CD14-positive monocyte (primary cell): ENCODE results near the gene ARFGEF2. TPM values are rescaled to one million over a fixed set of nuclear protein-coding genes. Genes with fewer than 3 reads are reported as not detected.
A peak's percentile ranks its signal among the peaks of the same experiment; 100 is the strongest.

ENCODE experiments used
- DNase-seq, 3 donors: peaks; one replicate each; pipeline ENCODE4 v3.0.0-alpha.2; 2011 to 2022
- H2AFZ ChIP-seq: 2 replicates; pipeline ENCODE4 v1.6.0; 2012; ENCODE audit warnings: mild to moderate bottlenecking, low read depth, low read length, inconsistent platforms; ENCODE audit not compliant: insufficient read depth, poor library complexity, severe bottlenecking
- H3K27ac ChIP-seq, 2 donors: 1 replicate in 1 of 2; 2 replicates in 1 of 2; pipeline ENCODE4 v1.5.1; 2012 to 2013; ENCODE audit warnings: low read length in 2 of 2, control low read depth in 1 of 2, inconsistent platforms in 1 of 2, low read depth in 1 of 2, mild to moderate bottlenecking in 1 of 2
- H3K27me3 ChIP-seq, 2 donors: one replicate each; pipeline versions ENCODE4 v1.6.0 to v1.6.1; 2011 to 2013; ENCODE audit warnings: low read length in 2 of 2; ENCODE audit not compliant: control insufficient read depth in 2 of 2, insufficient read depth in 2 of 2
- H3K36me3 ChIP-seq, 2 donors: replicated peaks in 1 of 2; 1 replicate in 1 of 2; 2 replicates in 1 of 2; pipeline versions ENCODE4 v1.5.1 to v1.6.1; 2012 to 2013; ENCODE audit warnings: low read length in 2 of 2, control low read depth in 1 of 2, inconsistent platforms in 1 of 2, mild to moderate bottlenecking in 1 of 2; ENCODE audit not compliant: insufficient read depth in 2 of 2, control insufficient read depth in 1 of 2
- H3K4me1 ChIP-seq, 2 donors: 1 replicate in 1 of 2; 2 replicates in 1 of 2; pipeline versions ENCODE4 v1.5.1 to v1.6.1; 2012 to 2013; ENCODE audit warnings: low read length in 2 of 2, control low read depth in 1 of 2, inconsistent platforms in 1 of 2, mild to moderate bottlenecking in 1 of 2, moderate library complexity in 1 of 2; ENCODE audit not compliant: insufficient read depth in 2 of 2, control insufficient read depth in 1 of 2
- H3K4me2 ChIP-seq: replicated peaks from 2 replicates; pipeline ENCODE3; 2012; ENCODE audit warnings: low read length, moderate library complexity, mild to moderate bottlenecking; ENCODE audit not compliant: poor library complexity, severe bottlenecking; ENCODE audit errors: extremely low read depth
- H3K4me3 ChIP-seq, 3 experiments: fragments of 200-600 bp in 1 of 3; sonication (generic) in 1 of 3; replicated peaks in 1 of 3; 1 replicate in 2 of 3; 2 replicates in 1 of 3; pipeline ENCODE4 v1.5.1; 2011 to 2013; ENCODE audit warnings: low read length in 3 of 3, mild to moderate bottlenecking in 3 of 3, control low read depth in 2 of 3, low read depth in 2 of 3, inconsistent platforms in 1 of 3, moderate library complexity in 1 of 3
- H3K79me2 ChIP-seq: 2 replicates; pipeline ENCODE4 v1.6.0; 2012; ENCODE audit warnings: mild to moderate bottlenecking, control low read depth, inconsistent platforms, low read length, moderate library complexity; ENCODE audit not compliant: insufficient read depth
- H3K9ac ChIP-seq: 2 replicates; pipeline ENCODE4 v1.6.0; 2017; ENCODE audit warnings: low read length, mild to moderate bottlenecking; ENCODE audit not compliant: insufficient read depth, poor library complexity, severe bottlenecking
- H3K9me3 ChIP-seq, 2 donors: replicated peaks in 1 of 2; 1 replicate in 1 of 2; 2 replicates in 1 of 2; pipeline versions ENCODE4 v1.5.1 to v1.6.1; 2012 to 2013; ENCODE audit warnings: low read length in 2 of 2, control low read depth in 1 of 2; ENCODE audit not compliant: control insufficient read depth in 1 of 2, insufficient read depth in 1 of 2
- H4K20me1 ChIP-seq: 2 replicates; pipeline ENCODE4 v1.6.0; 2012; ENCODE audit warnings: mild to moderate bottlenecking, low read length, control low read depth, moderate library complexity; ENCODE audit not compliant: insufficient read depth
- H3K27ac Mint-ChIP-seq, 7 donors: one replicate each; pipeline ENCODE4 v1.8.0; 2020; ENCODE audit warnings: mild to moderate bottlenecking in 7 of 7, mixed read lengths in 7 of 7, moderate library complexity in 6 of 7, inconsistent platforms in 2 of 7
- H3K27me3 Mint-ChIP-seq, 3 donors: one replicate each; pipeline ENCODE4 v1.8.0; 2021 to 2022; ENCODE audit warnings: low read depth in 3 of 3, mild to moderate bottlenecking in 3 of 3, mixed read lengths in 3 of 3, moderate library complexity in 3 of 3, inconsistent platforms in 1 of 3
- H3K36me3 Mint-ChIP-seq, 2 donors: one replicate each; pipeline ENCODE4 v1.8.0; 2020; ENCODE audit warnings: mixed read lengths in 2 of 2, inconsistent platforms in 1 of 2, mild to moderate bottlenecking in 1 of 2
- H3K4me1 Mint-ChIP-seq: one replicate; pipeline ENCODE4 v1.8.0; 2020; ENCODE audit warnings: mild to moderate bottlenecking, mixed read lengths
- H3K4me3 Mint-ChIP-seq, 2 donors: one replicate each; pipeline ENCODE4 v1.8.0; 2020; ENCODE audit warnings: mild to moderate bottlenecking in 2 of 2, mixed read lengths in 2 of 2, moderate library complexity in 1 of 2
- H3K9me3 Mint-ChIP-seq, 7 donors: one replicate each; pipeline ENCODE4 v1.8.0; 2020 to 2022; ENCODE audit warnings: mixed read lengths in 7 of 7, mild to moderate bottlenecking in 6 of 7, moderate library complexity in 6 of 7, inconsistent platforms in 2 of 7
- CTCF ChIP-seq: fragments of 200-600 bp; IDR thresholded peaks from one replicate; pipeline ENCODE4 v1.8.0; 2022; ENCODE audit warnings: antibody characterized with exemption, mild to moderate bottlenecking
- WGBS: methylation state at CpG from one replicate; pipeline ENCODE4 v1.1.5; 2013; ENCODE audit warnings: missing lambda C conversion rate; ENCODE audit not compliant: insufficient coverage; 5-methylcytosine and 5-hydroxymethylcytosine counted together
- intact Hi-C, 2 donors: fragments of 100-400 bp; cut with micrococcal nuclease; formaldehyde crosslinking; loops; one replicate each; pipeline versions ENCODE4 v1.15.0 to v1.15.1; 2023
- polyA plus RNA-seq, 3 donors: library from polyadenylated mRNA; depleted of rRNA in 1 of 3; unstranded in 2 of 3; stranded (reverse) in 1 of 3; fragments of 300-500 nt in 2 of 3; fragments of >200 nt in 1 of 3; fragmentation: Illumina TruSeq in 2 of 3; gene quantifications; 1 replicate in 2 of 3; 2 replicates in 1 of 3; pipeline ENCODE4 v1.2.3, GENCODE V29; 2012 to 2021

The ARFGEF2 gene
- polyA plus RNA-seq, 3 donors: 4.6 to 10.9 (median 5.5) TPM

- H3K4me3 Mint-ChIP-seq: no peak overlapping the region
- DNase-seq: no peak
- H3K4me1 Mint-ChIP-seq: peaks cover 47% of the 10 kb centered on the region
- H3K27me3 ChIP-seq: no peaks in the 10 kb centered on the region
- no peak overlapping the region for H3K4me2 ChIP-seq
- intact Hi-C loops: loop anchor here in 1 of 2 donors (10.0 kb wide), 1 partner anchor 1181 kb away; no protein-coding TSS in a partner anchor
- H3K27ac Mint-ChIP-seq: peak overlapping the region in 6 of 7 donors; percentile 15 to 81 (median 72)
- TF ChIP-seq CTCF: no peak
- peaks cover 1 to 3% of the 10 kb centered on the region in 2 donors for H3K36me3 Mint-ChIP-seq
- peaks cover 69% of the 10 kb centered on the region for H4K20me1 ChIP-seq
- H3K4me3 ChIP-seq: no peak overlapping the region
- H2AFZ ChIP-seq: no peak overlapping the region
- peaks cover 94% of the 10 kb centered on the region for H3K79me2 ChIP-seq
- H3K9me3 Mint-ChIP-seq: no peaks in the 10 kb centered on the region
- H3K36me3 ChIP-seq: no peaks in the 10 kb centered on the region
- H3K9me3 ChIP-seq: no peaks in the 10 kb centered on the region
- H3K9ac ChIP-seq: no peak overlapping the region
- H3K4me1 ChIP-seq: peaks cover 35 to 45% of the 10 kb centered on the region in 2 donors
- H3K27ac ChIP-seq: peak overlapping the region in 1 of 2 donors; percentile 56
- WGBS: no CpG with 5 or more reads among the region's 3 CpGs
- H3K27me3 Mint-ChIP-seq: no peaks in the 10 kb centered on the region
Observed at GRCh38 chr20:48926267-48926666, 4.8 kb downstream of the ARFGEF2 start.

GRCh38 chr20:48926821-48927220 lies 5.3 kb downstream of the ARFGEF2 start:
- H3K9ac ChIP-seq: no peak overlapping the region
- no peaks in the 10 kb centered on the region for H3K27me3 ChIP-seq
- TF ChIP-seq CTCF: no peak
- intact Hi-C loops: loop anchor here in 1 of 2 donors (10.0 kb wide), 1 partner anchor 1182 kb away; no protein-coding TSS in a partner anchor
- no peaks in the 10 kb centered on the region for H3K27me3 Mint-ChIP-seq
- peak overlapping the region in 1 of 2 donors; percentile 56 for H3K27ac ChIP-seq
- no peaks in the 10 kb centered on the region for H3K9me3 Mint-ChIP-seq
- 15% methylated on average over 1 of the region's 3 CpGs for WGBS
- peaks cover 46% of the 10 kb centered on the region for H3K4me1 Mint-ChIP-seq
- H3K36me3 Mint-ChIP-seq: peaks cover 1 to 3% of the 10 kb centered on the region in 2 donors
- no peak overlapping the region for H3K4me2 ChIP-seq
- peak overlapping the region in 5 of 7 donors; percentile 15 to 81 (median 68) for H3K27ac Mint-ChIP-seq
- no peak overlapping the region for H3K4me3 Mint-ChIP-seq
- peaks cover 35 to 45% of the 10 kb centered on the region in 2 donors for H3K4me1 ChIP-seq
- H3K9me3 ChIP-seq: no peaks in the 10 kb centered on the region
- H3K4me3 ChIP-seq: no peak overlapping the region
- no peaks in the 10 kb centered on the region for H3K36me3 ChIP-seq
- H4K20me1 ChIP-seq: peaks cover 74% of the 10 kb centered on the region
- DNase-seq: no peak
- H3K79me2 ChIP-seq: peaks cover 97% of the 10 kb centered on the region
- no peak overlapping the region for H2AFZ ChIP-seq
